ENCODE measurements around the gene NAALADL2. TPM values are rescaled to one million over a fixed set of nuclear protein-coding genes. Genes with fewer than 3 reads are reported as not detected.
"Not testable (repeated sequence)": the region's sequence is repeated elsewhere in the genome, so short reads cannot be mapped to it uniquely, and the experiment has no call there.

The NAALADL2 gene
- total RNA-seq, 1 donor from 2014 or later: 34.2 TPM

- no peak for DNase-seq (ENCODE audit: low spot score)
Measured at GRCh38 chr3:175070946-175071345, 211.8 kb downstream of the NAALADL2 start.

GRCh38 chr3:175073219-175073905 lies 214.2 kb downstream of the NAALADL2 start:
- no peak for DNase-seq (ENCODE audit: low spot score)

GRCh38 chr3:175075269-175075668 lies 216.1 kb downstream of the NAALADL2 start:
- DNase-seq (ENCODE audit: low spot score): no peak

GRCh38 chr3:175077216-175077615 lies 218.1 kb downstream of the NAALADL2 start:
- no peak for DNase-seq (ENCODE audit: low spot score)

- DNase-seq (ENCODE audit: low spot score): no peak
Measured at GRCh38 chr3:175082631-175083030, 223.5 kb downstream of the NAALADL2 start.

- DNase-seq (ENCODE audit: low spot score): not testable (repeated sequence)
Measured at GRCh38 chr3:175087128-175087527, 228.0 kb downstream of the NAALADL2 start.

GRCh38 chr3:175088766-175089380 lies 229.7 kb downstream of the NAALADL2 start:
- DNase-seq (ENCODE audit: low spot score): no peak

GRCh38 chr3:175091426-175092114 lies 232.4 kb downstream of the NAALADL2 start:
- DNase-seq (ENCODE audit: low spot score): no peak

GRCh38 chr3:175093748-175094147 lies 234.6 kb downstream of the NAALADL2 start:
- DNase-seq (ENCODE audit: low spot score): no peak

GRCh38 chr3:175094344-175094743 lies 235.2 kb downstream of the NAALADL2 start:
- no peak for DNase-seq (ENCODE audit: low spot score)

GRCh38 chr3:175098644-175099043 lies 239.5 kb downstream of the NAALADL2 start:
- no peak for DNase-seq (ENCODE audit: low spot score)

GRCh38 chr3:175102161-175102560 lies 243.0 kb downstream of the NAALADL2 start:
- no peak for DNase-seq (ENCODE audit: low spot score)

- no peak for DNase-seq (ENCODE audit: low spot score)
Measured at GRCh38 chr3:175103298-175103697, 244.2 kb downstream of the NAALADL2 start.

GRCh38 chr3:175105066-175105465 lies 245.9 kb downstream of the NAALADL2 start:
- DNase-seq (ENCODE audit: low spot score): no peak

GRCh38 chr3:175107231-175107630 lies 248.1 kb downstream of the NAALADL2 start:
- no peak for DNase-seq (ENCODE audit: low spot score)

- no peak for DNase-seq (ENCODE audit: low spot score)
Measured at GRCh38 chr3:175107995-175108394, 248.9 kb downstream of the NAALADL2 start.

GRCh38 chr3:175108613-175109151 lies 249.5 kb downstream of the NAALADL2 start:
- no peak for DNase-seq (ENCODE audit: low spot score)

- no peak for DNase-seq (ENCODE audit: low spot score)
Measured at GRCh38 chr3:175111036-175111435, 251.9 kb downstream of the NAALADL2 start.

- no peak for DNase-seq (ENCODE audit: low spot score)
Measured at GRCh38 chr3:175118382-175118941, 259.3 kb downstream of the NAALADL2 start.

- DNase-seq (ENCODE audit: low spot score): no peak
Measured at GRCh38 chr3:175121225-175121624, 262.1 kb downstream of the NAALADL2 start.

- DNase-seq (ENCODE audit: low spot score): no peak
Measured at GRCh38 chr3:175127075-175127662, 268.0 kb downstream of the NAALADL2 start.

- DNase-seq (ENCODE audit: low spot score): no peak
Measured at GRCh38 chr3:175129126-175129525, 270.0 kb downstream of the NAALADL2 start.
